Liver (tissue), 9 donors: ENCODE measurements around the gene CRYBA2. TPM values are rescaled to one million over a fixed set of nuclear protein-coding genes. Genes with fewer than 3 reads are reported as not detected.

Source experiments
- DNase-seq: peaks from one replicate; pipeline ENCODE4 v3.0.0-alpha.2; 2017; ENCODE audit warnings: low spot score
- H3K27ac ChIP-seq, 2 donors: one replicate each; pipeline ENCODE4 v1.7.0; 2013; ENCODE audit warnings: inconsistent platforms in 2 of 2, low read length in 2 of 2, control low read depth in 1 of 2, low read depth in 1 of 2, mild to moderate bottlenecking in 1 of 2
- H3K27me3 ChIP-seq, 4 donors: one replicate each; pipeline versions ENCODE4 v1.6.1 to v1.7.0; 2013; ENCODE audit warnings: low read length in 3 of 4, inconsistent platforms in 1 of 4, mild to moderate bottlenecking in 1 of 4, moderate library complexity in 1 of 4; ENCODE audit not compliant: control insufficient read depth in 4 of 4, insufficient read depth in 4 of 4
- H3K36me3 ChIP-seq, 4 donors: one replicate each; pipeline versions ENCODE4 v1.6.1 to v1.7.0; 2013; ENCODE audit warnings: low read length in 3 of 4, mild to moderate bottlenecking in 3 of 4, low read depth in 1 of 4, moderate library complexity in 1 of 4; ENCODE audit not compliant: control insufficient read depth in 4 of 4, insufficient read depth in 3 of 4
- H3K4me1 ChIP-seq, 4 donors: one replicate each; pipeline versions ENCODE4 v1.6.1 to v1.7.0; 2013; ENCODE audit warnings: low read length in 3 of 4, mild to moderate bottlenecking in 3 of 4, moderate library complexity in 1 of 4; ENCODE audit not compliant: control insufficient read depth in 4 of 4, insufficient read depth in 4 of 4
- H3K4me3 ChIP-seq, 3 donors: one replicate each; pipeline versions ENCODE4 v1.6.1 to v1.7.0; 2013; ENCODE audit warnings: low read length in 3 of 3, control low read depth in 1 of 3, low read depth in 1 of 3, mild to moderate bottlenecking in 1 of 3
- H3K9ac ChIP-seq, 2 donors: one replicate each; pipeline ENCODE4 v1.7.0; 2013; ENCODE audit warnings: low read length in 2 of 2, mild to moderate bottlenecking in 2 of 2, moderate library complexity in 2 of 2, control low read depth in 1 of 2, low read depth in 1 of 2
- H3K9me3 ChIP-seq, 4 donors: one replicate each; pipeline versions ENCODE4 v1.6.1 to v1.7.0; 2013; ENCODE audit warnings: low read length in 3 of 4; ENCODE audit not compliant: control insufficient read depth in 4 of 4
- ATF3 ChIP-seq: IDR thresholded peaks from 2 replicates; pipeline ENCODE4 v1.6.1; 2016; ENCODE audit warnings: antibody characterized with exemption
- CTCF ChIP-seq: fragments of 150-350 bp; IDR thresholded peaks from 2 replicates; pipeline ENCODE4 v1.5.1; 2017; ENCODE audit warnings: improper control_type of control experiment, low read depth, low read length; ENCODE audit not compliant: missing input control
- EGR1 ChIP-seq, 2 donors: IDR thresholded peaks; 2 replicates each; pipeline ENCODE4 v1.6.1; 2016 to 2018; ENCODE audit warnings: antibody characterized with exemption in 2 of 2, low read depth in 2 of 2
- FOXA1 ChIP-seq: IDR thresholded peaks from 2 replicates; pipeline ENCODE4 v1.6.1; 2016; ENCODE audit warnings: antibody characterized with exemption
- FOXA2 ChIP-seq: IDR thresholded peaks from 2 replicates; pipeline ENCODE4 v1.6.1; 2016; ENCODE audit warnings: antibody characterized with exemption
- GABPA ChIP-seq, 2 donors: IDR thresholded peaks in 1 of 2; conservative IDR thresholded peaks in 1 of 2; 2 replicates each; pipeline ENCODE4 v1.6.1; 2016; ENCODE audit warnings: antibody characterized with exemption in 2 of 2, mild to moderate bottlenecking in 1 of 2, moderate library complexity in 1 of 2
- HNF4A ChIP-seq, 2 donors: conservative IDR thresholded peaks; 2 replicates each; pipeline ENCODE4 v1.6.1; 2016; ENCODE audit warnings: antibody characterized with exemption in 2 of 2, mild to moderate bottlenecking in 2 of 2
- HNF4G ChIP-seq: IDR thresholded peaks from 2 replicates; pipeline ENCODE4 v1.6.1; 2016; ENCODE audit warnings: antibody characterized with exemption
- JUND ChIP-seq, 2 donors: IDR thresholded peaks; 2 replicates each; pipeline ENCODE4 v1.6.1; 2016; ENCODE audit warnings: antibody characterized with exemption in 2 of 2
- NR2F2 ChIP-seq: IDR thresholded peaks from 2 replicates; pipeline ENCODE4 v1.6.1; 2016; ENCODE audit warnings: antibody characterized with exemption
- RAD21 ChIP-seq, 2 donors: IDR thresholded peaks; 2 replicates each; pipeline ENCODE4 v1.6.1; 2016; ENCODE audit warnings: antibody characterized with exemption in 2 of 2, mild to moderate bottlenecking in 2 of 2
- REST ChIP-seq: IDR thresholded peaks from 2 replicates; pipeline ENCODE4 v1.6.1; 2016; ENCODE audit warnings: antibody characterized with exemption, mild to moderate bottlenecking
- RXRA ChIP-seq, 2 donors: IDR thresholded peaks; 2 replicates each; pipeline ENCODE4 v1.6.1; 2017 to 2018; ENCODE audit warnings: antibody characterized with exemption in 2 of 2, mild to moderate bottlenecking in 1 of 2
- SP1 ChIP-seq: IDR thresholded peaks from 2 replicates; pipeline ENCODE4 v1.6.1; 2018; ENCODE audit warnings: antibody characterized with exemption, mild to moderate bottlenecking
- TAF1 ChIP-seq: conservative IDR thresholded peaks from 2 replicates; pipeline ENCODE4 v1.6.1; 2016; ENCODE audit warnings: antibody characterized with exemption, mild to moderate bottlenecking
- YY1 ChIP-seq: IDR thresholded peaks from 2 replicates; pipeline ENCODE4 v1.6.1; 2016; ENCODE audit warnings: antibody characterized with exemption, mild to moderate bottlenecking
- WGBS: extraction: QIAGEN DNeasy Blood & Tissue Kit; methylation state at CpG from one replicate; pipeline ENCODE4 v1.1.7; 2013; 5-methylcytosine and 5-hydroxymethylcytosine counted together
- polyA plus RNA-seq, 2 donors: library from polyadenylated mRNA; stranded (reverse) in 1 of 2; unstranded in 1 of 2; fragments of 200-250 nt in 1 of 2; fragments of >200 nt in 1 of 2; fragmentation: Nextera tagmentation in 1 of 2; extraction: Ambion mirVana in 1 of 2; gene quantifications; one replicate each; pipeline versions ENCODE4 v1.2.1 to v1.2.3, GENCODE V29; 2013 to 2015
- total RNA-seq, 2 donors: library from RNA; depleted of rRNA; stranded (reverse); fragments of >200 nt; gene quantifications; one replicate each; pipeline ENCODE4 v1.2.3, GENCODE V29; 2014
- donor health status: healthy.
- donor health status: healthy.
- donor health status: healthy.
- donor health status: healthy.
- donor health status: healthy.

The CRYBA2 gene
- total and polyA plus RNA-seq, 4 donors, result not detected

- H3K36me3 ChIP-seq, result no peaks in the 10 kb centered on the region
- no peak overlapping the region for H3K9ac ChIP-seq
- H3K4me1 ChIP-seq, result peaks cover 5 to 19% (median 11%) of the 10 kb centered on the region in 4 donors
- no peak for DNase-seq
- no peaks in the 10 kb centered on the region for H3K9me3 ChIP-seq
- no peak for TF ChIP-seq NR2F2
- no peak for TF ChIP-seq HNF4A (conservative IDR thresholded peaks at IDR 0.05)
- no peak for TF ChIP-seq ATF3
- no peak for TF ChIP-seq HNF4G
- no peak for TF ChIP-seq JUND (IDR thresholded peaks at IDR 0.05)
- no peak for TF ChIP-seq CTCF
- TF ChIP-seq TAF1, result no peak
- TF ChIP-seq GABPA (IDR thresholded peaks at IDR 0.05 in 1 of 2, conservative IDR thresholded peaks at IDR 0.05 in 1 of 2), result no peak
- TF ChIP-seq SP1, result no peak
- TF ChIP-seq REST, result no peak
- TF ChIP-seq EGR1 (IDR thresholded peaks at IDR 0.05; ENCODE audit: low read depth in 2 of 2), result no peak
- no peak for TF ChIP-seq FOXA1
- TF ChIP-seq RXRA (IDR thresholded peaks at IDR 0.05), result no peak
- no peak for TF ChIP-seq YY1
- TF ChIP-seq FOXA2, result no peak
- TF ChIP-seq RAD21 (IDR thresholded peaks at IDR 0.05), result no peak
- no peak overlapping the region for H3K4me3 ChIP-seq
- no peak overlapping the region for H3K27ac ChIP-seq
- WGBS, result 48% methylated on average over 4 of the region's 4 CpGs
- peaks cover 11 to 35% (median 22%) of the 10 kb centered on the region in 4 donors for H3K27me3 ChIP-seq
These were observed 7.0 kb downstream of the CRYBA2 start for GRCh38 chr2:218986148-218986761.

GRCh38 chr2:218985325-218986091, 7.7 kb downstream of the CRYBA2 start:
- H3K9ac ChIP-seq, result no peak overlapping the region
- peaks cover 5 to 24% (median 13%) of the 10 kb centered on the region in 4 donors for H3K4me1 ChIP-seq
- no peaks in the 10 kb centered on the region for H3K36me3 ChIP-seq
- H3K27me3 ChIP-seq, result peaks cover 7 to 35% (median 21%) of the 10 kb centered on the region in 4 donors
- H3K4me3 ChIP-seq, result no peak overlapping the region
- H3K27ac ChIP-seq, result no peak overlapping the region
- 7% methylated on average over 49 of the region's 49 CpGs for WGBS
- no peak for DNase-seq
- no peaks in the 10 kb centered on the region for H3K9me3 ChIP-seq
- TF ChIP-seq HNF4A (conservative IDR thresholded peaks at IDR 0.05), result no peak
- no peak for TF ChIP-seq YY1
- TF ChIP-seq REST, result no peak
- no peak for TF ChIP-seq CTCF
- no peak for TF ChIP-seq FOXA1
- TF ChIP-seq ATF3, result no peak
- TF ChIP-seq RAD21 (IDR thresholded peaks at IDR 0.05), result no peak
- no peak for TF ChIP-seq HNF4G
